Activated T-cell treated with anti-CD3 and anti-CD28 coated beads for 1 hour (primary cell): ENCODE data around the gene RTN4R.

Experiments used
- DNase-seq: peaks from one replicate; pipeline ENCODE4 v3.0.0-alpha.2; 2020; ENCODE audit warnings: low read depth

The RTN4R gene

GRCh38 chr22:20257212-20258020 is 10.7 kb downstream of the RTN4R start:
- DNase-seq: no peak

- DNase-seq: no peak
Measured at GRCh38 chr22:20256551-20257211, 11.4 kb downstream of the RTN4R start.

- no peak for DNase-seq
Measured at GRCh38 chr22:20256027-20256426, 12.1 kb downstream of the RTN4R start.

- DNase-seq: no peak
Measured at GRCh38 chr22:20254975-20255946, 12.9 kb downstream of the RTN4R start.

- no peak for DNase-seq
Measured at GRCh38 chr22:20253161-20253560, 15.0 kb downstream of the RTN4R start.

- no peak for DNase-seq
Measured at GRCh38 chr22:20251981-20252380, 16.1 kb downstream of the RTN4R start.

- DNase-seq: no peak
Measured at GRCh38 chr22:20251491-20251890, 16.6 kb downstream of the RTN4R start.

GRCh38 chr22:20249797-20250354 is 18.2 kb downstream of the RTN4R start:
- DNase-seq: no peak

GRCh38 chr22:20248461-20248978 is 19.6 kb downstream of the RTN4R start:
- no peak for DNase-seq

- no peak for DNase-seq
Measured at GRCh38 chr22:20247608-20248171, 20.4 kb downstream of the RTN4R start.

GRCh38 chr22:20247010-20247505 is 21.1 kb downstream of the RTN4R start:
- DNase-seq: no peak

GRCh38 chr22:20246368-20247009 is 21.6 kb downstream of the RTN4R start:
- DNase-seq: no peak

- DNase-seq: no peak
Measured at GRCh38 chr22:20245577-20246367, 22.3 kb downstream of the RTN4R start.

GRCh38 chr22:20244691-20245576 is 23.2 kb downstream of the RTN4R start:
- peak; percentile 36 for DNase-seq

GRCh38 chr22:20244250-20244648 is 23.9 kb downstream of the RTN4R start:
- DNase-seq: no peak

- DNase-seq: peak; percentile 35
Measured at GRCh38 chr22:20243537-20244249, 24.4 kb downstream of the RTN4R start.

- no peak for DNase-seq
Measured at GRCh38 chr22:20243176-20243536, 25.0 kb downstream of the RTN4R start.
